ENCODE data around the gene BCL11A. TPM values are rescaled to one million over a fixed set of nuclear protein-coding genes. Genes with fewer than 3 reads are reported as not detected.

Gene BCL11A
- total and polyA plus RNA-seq, 2 of the 13 experiments (the other 11 are each of a cell fraction or from before 2014, with no cell fraction given): not detected

DNA sequence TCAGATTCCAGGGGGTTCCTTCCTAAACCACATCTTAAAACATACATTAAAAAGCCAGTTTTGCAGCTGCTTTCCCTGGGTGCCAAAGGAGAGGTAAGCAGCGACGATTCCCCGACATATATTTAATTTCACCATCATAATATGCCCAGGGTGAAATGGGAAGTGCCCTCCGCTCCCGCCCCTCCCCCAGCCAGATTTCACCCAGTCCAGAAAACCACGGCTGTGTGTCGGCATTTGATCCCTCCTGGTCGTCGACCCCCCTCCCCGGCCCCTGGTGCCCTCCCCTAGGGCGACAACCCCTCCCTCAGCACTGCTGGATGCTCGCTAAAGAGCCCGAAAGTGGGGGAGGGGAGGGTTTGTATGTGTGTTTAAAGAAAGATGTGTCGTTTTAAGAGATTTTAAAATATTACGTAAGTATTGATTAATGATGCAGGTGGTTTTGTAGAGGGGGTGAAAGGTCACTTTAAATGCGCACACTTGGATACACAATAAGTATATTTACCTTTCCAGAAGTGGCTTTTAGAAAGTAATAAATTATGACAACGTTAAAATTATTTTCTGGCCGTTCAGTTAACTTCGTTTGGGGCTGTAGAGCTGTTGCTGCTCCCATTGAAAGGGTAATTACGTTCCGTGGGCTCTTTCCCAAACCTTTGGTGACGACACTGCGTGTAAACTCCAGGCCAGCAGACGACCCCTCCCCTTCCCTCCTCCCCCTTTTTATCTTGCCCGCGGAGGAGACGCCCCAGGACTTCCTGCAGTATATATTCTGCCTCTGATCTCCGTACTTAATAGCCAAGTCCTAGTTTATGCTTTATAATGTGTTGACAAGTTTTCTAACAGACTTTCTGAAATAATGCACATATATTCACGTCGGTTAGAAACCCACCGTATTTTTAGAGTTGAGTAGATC lies 3.4 kb upstream of the BCL11A start:
- 5% methylated on average over 31 of the region's 31 CpGs for WGBS (ENCODE audit: low lambda C conversion rate)
- H3K9me3 ChIP-seq (ENCODE audit: low read length): no peaks in the 10 kb centered on the region
- H3K4me2 ChIP-seq (ENCODE audit: low read depth, low read length): no peak overlapping the region
- no peaks in the 10 kb centered on the region for H3K36me3 ChIP-seq (replicated peaks in 1 of 2; ENCODE audit: control insufficient read depth in 1 of 2, insufficient read depth in 2 of 2, low read length in 2 of 2)
- FAIRE-seq: no peak
- H3K9ac ChIP-seq (ENCODE audit: insufficient read depth, low read depth, low read length): no peak overlapping the region
- H3K79me2 ChIP-seq (ENCODE audit: insufficient read depth, low read length): no peaks in the 10 kb centered on the region
- H2AFZ ChIP-seq (ENCODE audit: low read length): no peak overlapping the region
- ChIA-PET CTCF (ENCODE audit: low intra/inter-chr PET ratio, low total read pairs) (no interaction called here), POLR2A (no interaction called here)
- BruUV-seq (replicated peaks): no TSS peak
- H3K4me3 ChIP-seq (replicated peaks in 1 of 3; ENCODE audit: insufficient read depth in 1 of 3, low read depth in 2 of 3, low read length in 3 of 3): no peak overlapping the region
- intact Hi-C loops (cut with micrococcal nuclease; ENCODE audit: unreplicated experiment): no loop called here
- peaks cover 18% of the 10 kb centered on the region for H3K4me1 ChIP-seq (ENCODE audit: insufficient read depth, low read length)
- DNase-seq (ENCODE audit: low spot score): no peak
- TF ChIP-seq CREB1 (IDR thresholded peaks at IDR 0.05): 0 out of 2 replicates have a peak, but pooled peaks have one; percentile 2
- TF ChIP-seq CREB1 (CRISPR knock-in tag; IDR thresholded peaks at IDR 0.05): no peak
- no peak for TF ChIP-seq ZNF264 (CRISPR knock-in tag; IDR thresholded peaks at IDR 0.05)
- H3K27ac ChIP-seq (ENCODE audit: extremely low read length, insufficient read depth, low read length): no peak overlapping the region
- H4K20me1 ChIP-seq (ENCODE audit: insufficient read depth, low read length): peaks cover 4% of the 10 kb centered on the region; the same call in 1 of the 2 replicates
- in situ Hi-C loops (cut with HindIII; ENCODE audit: extremely low pct_ligation_motif_present, low pct_unique_long_range_greater_than_20kb): no loop called here
- no peak for ATAC-seq
- H3K27me3 ChIP-seq (ENCODE audit: control insufficient read depth in 1 of 2, insufficient read depth in 2 of 2, low read length in 2 of 2): peaks cover 12 to 54% of the 10 kb centered on the region in 2 experiments

GRCh38 chr2:60556175-60556574 lies 2.7 kb upstream of the BCL11A start:
- BruUV-seq (replicated peaks): no TSS peak
- FAIRE-seq: no peak
- no peaks in the 10 kb centered on the region for H3K79me2 ChIP-seq (ENCODE audit: insufficient read depth, low read length)
- intact Hi-C loops (cut with micrococcal nuclease; ENCODE audit: unreplicated experiment): no loop called here
- H3K4me2 ChIP-seq (ENCODE audit: low read depth, low read length): no peak overlapping the region
- no peak for ATAC-seq
- POLR2A ChIA-PET: no interaction called here
- H4K20me1 ChIP-seq (ENCODE audit: insufficient read depth, low read length): peaks cover 4% of the 10 kb centered on the region; the same call in 1 of the 2 replicates
- H3K9me3 ChIP-seq (ENCODE audit: low read length): no peaks in the 10 kb centered on the region
- no peak overlapping the region for H3K4me3 ChIP-seq (replicated peaks in 1 of 3; ENCODE audit: insufficient read depth in 1 of 3, low read depth in 2 of 3, low read length in 3 of 3)
- H3K27ac ChIP-seq (ENCODE audit: extremely low read length, insufficient read depth, low read length): no peak overlapping the region
- TF ChIP-seq SKIL (CRISPR knock-in tag; IDR thresholded peaks at IDR 0.05; ENCODE audit: borderline replicate concordance): no peak
- no peak for TF ChIP-seq ZNF572 (CRISPR knock-in tag; IDR thresholded peaks at IDR 0.05)
- TF ChIP-seq, protein P1, sequence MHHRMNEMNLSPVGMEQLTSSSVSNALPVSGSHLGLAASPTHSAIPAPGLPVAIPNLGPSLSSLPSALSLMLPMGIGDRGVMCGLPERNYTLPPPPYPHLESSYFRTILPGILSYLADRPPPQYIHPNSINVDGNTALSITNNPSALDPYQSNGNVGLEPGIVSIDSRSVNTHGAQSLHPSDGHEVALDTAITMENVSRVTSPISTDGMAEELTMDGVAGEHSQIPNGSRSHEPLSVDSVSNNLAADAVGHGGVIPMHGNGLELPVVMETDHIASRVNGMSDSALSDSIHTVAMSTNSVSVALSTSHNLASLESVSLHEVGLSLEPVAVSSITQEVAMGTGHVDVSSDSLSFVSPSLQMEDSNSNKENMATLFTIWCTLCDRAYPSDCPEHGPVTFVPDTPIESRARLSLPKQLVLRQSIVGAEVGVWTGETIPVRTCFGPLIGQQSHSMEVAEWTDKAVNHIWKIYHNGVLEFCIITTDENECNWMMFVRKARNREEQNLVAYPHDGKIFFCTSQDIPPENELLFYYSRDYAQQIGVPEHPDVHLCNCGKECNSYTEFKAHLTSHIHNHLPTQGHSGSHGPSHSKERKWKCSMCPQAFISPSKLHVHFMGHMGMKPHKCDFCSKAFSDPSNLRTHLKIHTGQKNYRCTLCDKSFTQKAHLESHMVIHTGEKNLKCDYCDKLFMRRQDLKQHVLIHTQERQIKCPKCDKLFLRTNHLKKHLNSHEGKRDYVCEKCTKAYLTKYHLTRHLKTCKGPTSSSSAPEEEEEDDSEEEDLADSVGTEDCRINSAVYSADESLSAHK (CRISPR knock-in tag; IDR thresholded peaks at IDR 0.05; ENCODE audit: borderline replicate concordance): no peak
- no peak for TF ChIP-seq ZNF780A (CRISPR knock-in tag; IDR thresholded peaks at IDR 0.05)
- TF ChIP-seq ZNF253 (CRISPR knock-in tag; IDR thresholded peaks at IDR 0.05; ENCODE audit: borderline replicate concordance): no peak
- no peak for TF ChIP-seq FOXP1 (IDR thresholded peaks at IDR 0.05)
- TF ChIP-seq FOXP1 (CRISPR knock-in tag; IDR thresholded peaks at IDR 0.05): no peak
- TF ChIP-seq SP5 (CRISPR knock-in tag; IDR thresholded peaks at IDR 0.05; ENCODE audit: borderline replicate concordance, low read depth): no peak
- TF ChIP-seq TAF15 (IDR thresholded peaks at IDR 0.05; ENCODE audit: low read depth, low read length, poor library complexity, severe bottlenecking): no peak
- H3K9ac ChIP-seq (ENCODE audit: insufficient read depth, low read depth, low read length): no peak overlapping the region
- no peak for DNase-seq (ENCODE audit: low spot score)
- no peaks in the 10 kb centered on the region for H3K36me3 ChIP-seq (replicated peaks in 1 of 2; ENCODE audit: control insufficient read depth in 1 of 2, insufficient read depth in 2 of 2, low read length in 2 of 2)
- WGBS (ENCODE audit: low lambda C conversion rate): 31% methylated on average over 5 of the region's 5 CpGs
- peaks cover 18% of the 10 kb centered on the region for H3K4me1 ChIP-seq (ENCODE audit: insufficient read depth, low read length)
- H2AFZ ChIP-seq (ENCODE audit: low read length): no peak overlapping the region
- H3K27me3 ChIP-seq (ENCODE audit: control insufficient read depth in 1 of 2, insufficient read depth in 2 of 2, low read length in 2 of 2): peaks cover 15 to 60% of the 10 kb centered on the region in 2 experiments
- in situ Hi-C loops (cut with HindIII; ENCODE audit: extremely low pct_ligation_motif_present, low pct_unique_long_range_greater_than_20kb): no loop called here
- CTCF ChIA-PET (ENCODE audit: low intra/inter-chr PET ratio, low total read pairs): no interaction called here

Data from HepG2 (cell line).